Epithelial cell of esophagus (primary cell): ENCODE measurements around the gene EFNA5.

Experiments used
- DNase-seq: peaks from one replicate; pipeline ENCODE4 v3.0.0; 2010; ENCODE audit warnings: low read depth
- H3K4me3 ChIP-seq: 2 replicates; pipeline ENCODE4 v1.5.1; 2011; ENCODE audit warnings: mild to moderate bottlenecking, low read length, control low read depth
- CTCF ChIP-seq: IDR thresholded peaks from 2 replicates; pipeline ENCODE4 v1.5.1; 2011; ENCODE audit warnings: low read depth, mild to moderate bottlenecking, low read length, control low read depth, inconsistent platforms; ENCODE audit not compliant: insufficient read depth; ENCODE audit errors: missing control alignments

The EFNA5 gene

GRCh38 chr5:107485184-107485583 is 185.6 kb downstream of the EFNA5 start:
- TF ChIP-seq CTCF, result no peak
- DNase-seq, result no peak
- no peak overlapping the region for H3K4me3 ChIP-seq

GRCh38 chr5:107484281-107484680 is 186.5 kb downstream of the EFNA5 start:
- H3K4me3 ChIP-seq, result no peak overlapping the region
- no peak for TF ChIP-seq CTCF
- no peak for DNase-seq

- H3K4me3 ChIP-seq, result no peak overlapping the region
- DNase-seq, result no peak
- TF ChIP-seq CTCF, result no peak
These were observed 187.3 kb downstream of the EFNA5 start for GRCh38 chr5:107483231-107484024.

- TF ChIP-seq CTCF, result no peak
- peak; percentile 73 for DNase-seq
- H3K4me3 ChIP-seq, result no peak overlapping the region
These were observed 192.6 kb downstream of the EFNA5 start for GRCh38 chr5:107478068-107478641.

GRCh38 chr5:107477492-107477891 is 193.2 kb downstream of the EFNA5 start:
- H3K4me3 ChIP-seq, result no peak overlapping the region
- DNase-seq, result peak; percentile 53
- TF ChIP-seq CTCF, result no peak

GRCh38 chr5:107476783-107477182 is 194.0 kb downstream of the EFNA5 start:
- no peak overlapping the region for H3K4me3 ChIP-seq
- no peak for TF ChIP-seq CTCF
- peak; percentile 47 for DNase-seq
